Activated CD4-positive, alpha-beta T cell treated with anti-CD3 and anti-CD28 coated beads for 1 hour (primary cell): Measurements from ENCODE around the gene TTYH3.

ENCODE experiments used
- DNase-seq: peaks from one replicate; pipeline ENCODE4 v3.0.0-alpha.2; 2020

TTYH3 gene

DNA sequence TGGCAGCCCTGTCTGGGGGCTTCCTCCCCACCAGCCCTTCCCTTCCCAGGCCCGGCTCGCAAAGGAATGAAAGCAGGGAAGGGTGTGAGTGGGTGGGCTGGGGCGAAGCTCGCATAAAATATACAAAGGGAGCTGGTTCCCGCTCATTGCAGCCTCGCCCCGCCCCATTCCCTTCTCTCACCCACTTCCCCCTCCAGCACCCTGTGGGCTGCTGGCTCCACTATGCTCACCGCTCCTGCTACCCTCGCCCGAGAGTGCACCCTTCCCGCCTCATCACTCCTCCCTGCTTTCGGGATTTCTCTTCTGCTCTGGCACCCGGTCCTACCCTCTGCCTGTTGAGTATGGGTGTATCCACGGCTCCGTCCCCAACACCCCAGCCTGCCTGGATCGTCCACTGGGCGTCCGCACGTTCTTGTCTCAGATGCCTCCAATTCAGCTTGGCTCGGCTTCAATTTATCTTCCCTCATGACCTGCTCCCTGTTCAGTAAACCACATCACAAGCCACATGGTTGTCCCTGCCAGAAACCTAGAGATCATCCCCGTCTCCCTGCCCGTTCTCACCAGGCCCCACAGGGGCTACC is 14.4 kb upstream of the TTYH3 start:
- no peak for DNase-seq

DNA sequence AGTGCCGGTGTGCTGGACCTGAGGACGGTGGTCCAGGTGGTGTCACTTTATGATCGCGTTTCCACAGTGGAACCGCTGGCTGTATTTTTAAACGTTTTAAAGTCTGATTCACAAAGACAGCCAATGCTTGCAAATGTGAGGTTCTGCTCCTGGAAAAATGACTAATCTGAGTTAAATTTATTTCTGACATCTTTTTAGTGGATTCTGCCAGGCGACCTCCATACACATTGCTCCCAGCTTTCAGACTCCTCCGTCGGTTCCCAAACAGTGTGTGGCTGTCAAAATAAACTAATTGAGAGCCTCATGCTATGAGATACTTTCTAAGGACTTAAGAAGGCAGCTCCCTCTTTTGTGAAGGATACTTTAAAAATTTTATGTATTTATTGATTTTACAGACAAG is 12.7 kb upstream of the TTYH3 start:
- DNase-seq = no peak

DNA sequence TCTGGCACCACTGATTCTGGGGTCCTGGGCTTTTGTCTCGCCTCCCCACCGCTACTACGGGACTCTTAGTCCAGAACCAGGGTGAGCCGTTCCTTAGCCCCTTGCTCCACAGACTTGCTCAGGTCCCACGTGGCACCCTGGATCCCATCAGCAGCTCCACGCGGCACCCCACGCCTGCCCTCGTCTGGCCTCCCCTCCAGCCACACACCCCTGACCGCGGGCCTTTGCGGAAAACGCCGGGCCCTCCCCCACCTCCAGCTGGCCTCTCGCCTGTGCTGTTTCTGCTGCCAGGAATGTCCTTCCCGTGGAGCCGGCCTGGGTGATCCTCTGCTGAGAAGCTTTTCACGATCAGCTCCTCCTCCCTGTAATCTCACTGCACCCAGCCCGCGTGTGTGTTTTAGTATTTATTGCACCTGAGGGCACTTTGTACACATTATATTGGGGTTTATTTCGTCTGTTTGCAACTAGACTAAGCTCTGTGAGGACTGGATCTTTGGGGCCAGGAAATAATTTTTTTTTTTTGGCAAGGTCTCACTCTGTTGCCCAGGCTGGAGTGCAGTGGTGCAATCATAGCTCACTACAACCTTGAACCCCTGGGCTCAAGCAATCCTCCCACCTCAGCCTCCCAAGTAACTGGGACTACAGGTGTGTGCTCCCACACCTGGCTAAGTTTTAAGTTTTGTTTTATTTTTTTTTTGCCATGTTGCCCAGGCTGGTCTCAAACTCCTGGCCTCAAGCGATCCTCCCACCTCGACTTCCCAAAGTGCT is 10.5 kb upstream of the TTYH3 start:
- DNase-seq = no peak

GRCh38 chr7:2621948-2622640 is 9.7 kb upstream of the TTYH3 start:
- DNase-seq = no peak

DNA sequence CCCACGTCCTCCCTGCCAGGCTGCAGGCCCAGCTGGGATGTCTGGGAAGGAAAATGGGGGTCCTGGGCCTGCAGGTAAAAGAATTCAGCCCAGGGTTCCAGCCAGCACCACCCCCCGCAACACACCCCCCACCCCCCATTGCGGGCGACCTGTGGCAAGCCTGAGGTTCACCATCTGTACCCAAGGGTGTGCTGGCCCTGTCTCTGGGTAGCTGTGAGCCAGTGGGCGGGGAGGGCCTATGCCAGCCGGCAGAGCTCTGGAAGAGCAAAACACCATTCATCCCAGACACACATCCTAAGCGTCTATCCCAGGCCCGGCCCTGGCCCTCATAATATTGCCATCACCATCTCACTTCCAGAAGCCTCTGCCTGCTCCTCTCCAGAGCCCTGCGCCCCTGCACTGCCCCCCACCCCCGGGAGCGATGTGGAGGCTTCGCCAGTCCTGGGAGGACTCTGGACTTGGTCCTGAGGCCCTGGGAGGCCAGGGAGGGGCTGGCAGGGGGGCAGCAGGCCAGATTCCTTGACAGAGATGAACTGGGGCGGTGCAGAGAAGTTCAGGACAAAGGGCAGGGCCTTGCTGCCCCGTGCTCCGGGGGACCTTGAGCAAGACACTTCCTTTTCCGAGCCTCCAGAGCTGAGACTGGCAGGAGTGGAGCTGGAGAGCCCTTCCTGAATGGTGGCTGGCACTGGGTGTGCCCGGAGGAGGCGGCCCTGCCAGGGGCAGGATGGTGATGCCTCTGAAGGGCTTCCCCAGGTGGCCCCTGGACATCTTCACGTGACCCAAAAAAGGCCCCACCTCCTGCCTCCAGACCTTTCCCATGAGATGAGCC is 8.7 kb upstream of the TTYH3 start:
- no peak for DNase-seq

DNA sequence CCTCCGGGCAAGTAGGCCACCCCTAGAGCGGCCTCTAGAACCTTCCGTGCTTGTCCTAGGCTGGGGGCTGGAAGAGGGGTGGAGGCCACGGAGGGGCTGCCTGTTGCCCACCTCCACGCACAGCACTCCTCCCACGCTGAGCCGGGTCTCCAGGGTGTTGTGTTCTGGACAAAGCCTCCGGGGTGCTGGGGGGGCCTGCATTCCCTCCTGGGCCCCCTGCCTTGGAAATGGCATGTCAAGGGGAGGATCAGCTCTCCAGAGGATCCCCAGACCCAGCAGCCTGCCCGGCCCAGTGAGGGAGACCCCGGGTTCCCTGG is 8.1 kb upstream of the TTYH3 start:
- DNase-seq = no peak

- DNase-seq = no peak
Measured at GRCh38 chr7:2624293-2624886, 7.4 kb upstream of the TTYH3 start.

DNA sequence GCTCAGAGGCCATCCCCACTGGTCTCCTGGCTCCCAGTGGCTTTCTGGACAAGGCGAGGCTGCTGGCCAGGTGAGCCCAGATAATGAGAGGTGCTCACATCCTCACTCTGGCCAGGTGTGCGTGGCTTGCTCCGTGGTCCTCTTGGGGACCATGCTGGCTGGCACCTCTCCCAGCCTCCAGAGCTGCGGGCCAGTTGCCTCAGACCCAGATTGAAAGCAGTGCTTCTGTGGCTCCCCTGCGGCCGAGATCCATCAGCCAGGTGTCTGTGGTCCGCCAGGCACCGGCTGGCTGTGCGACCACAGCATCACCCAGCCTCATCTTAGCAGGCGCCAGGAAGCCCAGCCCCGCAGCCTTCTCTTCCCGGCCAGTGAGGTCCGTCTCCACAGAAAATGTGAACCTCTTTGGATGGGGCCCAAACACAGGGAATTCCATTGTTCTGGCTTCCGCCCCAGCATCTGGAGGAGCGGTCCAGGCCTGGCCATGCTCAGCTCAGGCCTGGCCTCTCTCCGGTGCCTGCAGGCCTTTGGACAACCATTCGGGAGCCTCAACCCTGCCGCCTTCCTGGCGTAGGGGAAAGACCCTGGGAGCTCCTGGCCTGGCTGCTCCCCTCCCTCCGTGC is 5.2 kb upstream of the TTYH3 start:
- no peak for DNase-seq

DNA sequence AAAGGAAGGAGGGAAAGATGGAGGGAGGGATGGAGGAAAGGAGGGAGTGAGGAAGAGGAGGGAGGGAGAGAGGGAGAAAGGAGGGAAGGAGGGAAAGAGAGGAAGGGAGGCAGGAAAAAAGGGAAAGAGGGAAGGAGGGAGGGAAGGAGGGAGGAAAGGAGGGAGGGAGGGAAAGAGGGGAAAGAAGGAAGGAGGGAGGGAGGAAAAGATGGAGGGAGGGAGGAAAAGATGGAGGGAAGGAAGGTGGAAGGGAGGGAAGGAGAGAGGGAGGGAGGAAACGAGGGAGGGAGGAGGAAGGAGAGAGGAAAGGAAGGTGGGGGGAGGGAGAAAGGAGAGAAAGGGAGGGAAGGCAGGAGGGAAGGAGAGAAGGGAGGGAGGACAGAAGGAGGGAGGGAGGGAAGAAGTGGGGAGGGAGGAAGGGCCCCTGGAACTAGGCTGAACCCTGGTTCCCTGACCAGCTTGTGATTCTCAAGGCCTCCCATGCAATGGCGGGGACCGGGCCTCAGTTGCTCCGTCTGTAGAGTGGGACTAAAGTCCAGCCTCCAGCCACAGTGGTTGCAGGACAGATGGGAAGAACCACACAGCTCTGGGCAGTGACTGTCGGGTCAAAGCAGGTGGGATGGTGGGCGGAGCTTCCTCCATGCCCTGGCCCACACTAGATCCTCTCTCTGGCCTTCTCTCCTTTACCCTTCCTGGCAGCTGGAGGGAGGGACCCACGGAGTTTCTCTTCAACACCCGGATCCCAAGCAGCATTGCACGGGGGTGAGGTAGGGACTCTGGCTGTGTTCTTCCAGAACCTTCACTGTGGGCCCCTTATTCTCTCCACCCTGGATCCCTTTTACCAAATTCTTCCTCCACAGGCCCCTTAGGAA is 4.3 kb upstream of the TTYH3 start:
- no peak for DNase-seq

GRCh38 chr7:2628130-2628482 is 3.7 kb upstream of the TTYH3 start:
- no peak for DNase-seq

- DNase-seq = no peak
Measured at GRCh38 chr7:2628891-2629290, 2.9 kb upstream of the TTYH3 start.

DNA sequence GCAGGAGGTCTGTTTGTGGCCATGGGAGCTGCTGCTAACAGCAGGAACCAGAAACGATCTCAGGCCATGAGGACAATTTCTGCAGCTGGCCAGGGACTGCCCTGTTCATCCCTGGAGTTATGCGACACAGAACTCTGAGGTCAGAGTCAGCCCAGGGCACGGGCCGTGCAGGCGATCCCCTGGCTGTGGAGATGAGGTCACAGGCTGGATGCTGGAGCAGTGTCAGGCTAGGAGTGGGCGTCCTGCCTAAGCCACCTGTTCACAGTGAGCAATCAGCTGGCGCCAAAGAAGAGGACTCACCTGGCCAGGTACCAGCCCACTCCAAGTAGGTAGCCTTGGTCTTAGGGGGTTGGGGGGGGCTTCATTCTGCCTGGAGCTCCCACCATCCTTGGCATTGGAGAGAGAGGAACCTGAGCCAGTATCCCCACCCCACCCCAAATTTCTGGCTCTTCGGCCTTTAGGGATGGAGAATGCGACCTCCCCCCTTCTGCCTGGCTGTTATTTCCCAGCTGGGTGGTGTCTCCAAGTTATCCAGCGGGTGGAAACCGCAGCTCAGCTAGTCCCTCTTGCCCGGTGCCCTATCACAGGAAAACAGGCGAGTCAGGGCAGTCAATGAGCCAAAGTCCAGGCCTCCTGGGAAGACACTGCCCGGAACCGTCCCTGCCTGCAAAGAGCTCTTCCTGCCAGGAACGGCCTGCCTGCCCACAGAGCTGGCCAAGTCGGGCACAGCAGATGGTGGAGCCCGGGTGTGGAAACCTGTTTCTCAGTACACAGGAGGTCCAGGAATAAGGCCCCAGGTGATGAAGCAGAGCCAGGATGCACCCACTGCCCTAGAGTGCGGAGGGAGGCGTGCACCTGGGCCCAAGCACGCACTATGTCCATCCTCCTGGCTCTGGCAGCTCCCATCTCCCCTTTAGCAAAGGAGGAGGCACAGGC is 1.8 kb upstream of the TTYH3 start:
- DNase-seq = no peak

GRCh38 chr7:2632733-2633537 is 1.1 kb downstream of the TTYH3 start:
- DNase-seq = peak; percentile 28

DNA sequence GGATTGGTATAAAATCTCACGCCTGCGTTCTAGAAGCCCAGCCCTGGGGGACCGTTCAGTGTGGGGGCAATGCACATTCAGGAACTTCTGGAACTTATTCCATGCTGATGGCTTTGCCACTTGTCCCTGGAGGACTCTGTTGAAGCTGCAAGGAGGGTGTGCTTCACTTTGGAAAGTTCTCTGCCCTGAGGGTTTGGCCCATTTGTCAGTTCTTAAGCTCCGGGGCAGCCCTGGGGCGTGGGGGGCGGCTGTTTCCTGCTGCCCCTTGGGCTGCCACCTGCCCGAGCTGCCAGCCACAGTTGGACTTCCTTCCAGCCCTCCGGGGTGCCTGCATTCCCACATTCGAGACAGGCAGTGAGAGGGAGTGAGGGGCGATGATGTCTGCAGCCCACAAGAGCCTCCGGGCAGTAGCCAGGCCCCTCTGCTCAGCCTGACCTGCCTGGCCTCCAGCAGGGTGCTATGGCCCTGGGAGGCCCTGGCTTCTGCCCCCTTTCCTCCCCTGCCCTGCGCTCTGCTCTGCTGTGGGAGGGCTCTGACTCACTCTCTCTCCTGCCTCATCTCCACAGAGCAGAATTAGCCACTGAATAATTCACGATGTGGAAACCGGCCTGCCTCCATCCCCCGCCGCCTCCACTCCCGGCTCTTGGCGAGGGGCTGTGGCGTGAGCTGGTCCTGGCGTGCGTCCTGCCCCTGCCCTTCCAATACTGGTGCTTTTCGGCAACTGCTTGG is 1.9 kb downstream of the TTYH3 start:
- DNase-seq = no peak

DNA sequence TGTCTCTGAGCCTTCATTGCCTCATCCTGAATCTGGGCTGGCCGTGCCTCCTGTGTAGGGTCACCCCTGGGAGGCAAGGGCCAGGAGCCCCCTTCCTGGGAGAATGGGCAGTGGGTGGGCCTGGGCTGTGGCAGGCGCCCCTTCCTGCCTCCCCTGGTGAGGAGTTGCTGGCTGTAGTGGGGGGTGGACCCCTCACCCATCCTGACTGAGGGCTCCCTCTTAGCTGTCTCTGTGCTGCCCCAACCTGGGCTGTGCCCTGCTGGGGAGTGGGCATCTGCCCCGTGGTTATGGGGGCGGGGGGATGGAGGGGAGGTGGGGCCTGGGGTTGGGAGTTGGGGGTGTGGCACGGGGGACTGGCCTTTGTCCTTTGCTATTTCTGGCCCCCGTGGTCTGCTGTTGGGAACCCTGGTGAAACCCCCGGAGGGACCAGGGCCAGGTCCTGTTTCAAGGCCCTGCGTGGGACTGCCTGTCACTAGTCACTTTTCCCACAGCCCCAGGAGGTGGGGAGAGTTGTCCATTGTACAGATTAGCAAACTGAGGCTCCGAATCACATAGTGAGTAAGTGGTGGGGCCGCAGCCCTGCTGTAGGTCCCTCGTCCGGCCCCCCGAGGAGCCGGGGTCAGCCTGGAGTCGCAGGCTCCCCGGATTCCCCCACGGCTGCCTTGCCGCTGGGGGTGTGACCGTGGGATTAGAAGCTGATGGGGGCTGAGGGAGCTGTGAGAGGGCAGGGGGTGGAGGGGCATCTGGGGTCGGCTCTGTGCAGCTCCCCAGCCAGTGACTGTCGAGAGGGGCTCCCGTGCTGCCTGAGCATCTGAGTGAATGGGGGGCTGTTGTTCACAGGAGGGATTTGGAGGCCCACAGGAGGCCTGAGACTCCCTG is 2.7 kb downstream of the TTYH3 start:
- no peak for DNase-seq

GRCh38 chr7:2635148-2635668 is 3.4 kb downstream of the TTYH3 start:
- no peak for DNase-seq

DNA sequence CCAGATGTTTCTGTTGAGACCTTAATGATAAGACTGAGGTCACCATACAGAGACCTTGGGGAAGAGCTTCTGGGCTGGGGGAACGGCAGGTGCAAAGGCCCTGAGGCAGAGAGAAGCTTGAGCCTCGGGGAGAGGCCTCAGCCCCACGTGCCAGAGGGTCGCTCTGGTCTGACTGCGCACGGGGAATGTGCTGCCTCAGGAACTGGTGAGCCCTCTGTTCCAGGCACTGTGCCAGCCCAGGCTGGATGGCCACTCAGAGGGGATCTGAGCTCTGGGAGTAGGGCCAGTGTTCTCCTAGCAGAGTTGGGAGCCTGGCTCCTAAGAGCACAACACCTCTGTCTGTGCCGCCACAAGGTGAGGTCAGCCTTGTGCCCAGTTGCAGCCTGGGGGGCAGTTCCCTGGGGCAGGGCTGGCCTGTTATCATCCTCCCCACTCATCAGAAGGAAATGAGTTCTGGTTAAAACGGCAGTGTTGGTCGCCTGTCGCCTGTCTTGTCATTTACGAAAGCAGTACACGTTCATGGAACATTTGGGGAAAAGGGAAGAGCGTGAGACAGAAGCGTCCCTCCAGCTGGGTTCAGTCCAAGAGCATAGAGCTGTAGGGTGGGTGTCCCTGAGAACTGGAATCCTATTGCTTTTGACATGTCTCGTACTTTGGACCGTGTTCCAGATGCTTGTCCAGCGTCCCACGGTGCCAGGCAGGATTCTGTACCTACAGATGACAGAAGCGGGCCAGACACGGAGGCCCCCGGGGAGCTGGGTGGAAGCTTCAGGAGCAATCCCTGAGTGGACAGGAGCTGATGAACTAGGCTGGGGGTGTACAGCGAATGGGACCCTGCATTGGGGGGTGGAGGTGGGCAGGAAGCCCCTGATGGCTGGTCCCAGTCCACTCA is 4.3 kb downstream of the TTYH3 start:
- DNase-seq = no peak
